ENCODE measurements around the gene SLC35B2.

The SLC35B2 gene

GRCh38 chr6:44251576-44252524 lies 5.5 kb downstream of the SLC35B2 start:
- DNase-seq = no peak

GRCh38 chr6:44250718-44251123 lies 6.6 kb downstream of the SLC35B2 start:
- no peak for DNase-seq

GRCh38 chr6:44250067-44250717 lies 7.1 kb downstream of the SLC35B2 start:
- DNase-seq = peak; percentile 31

GRCh38 chr6:44249082-44249748 lies 8.1 kb downstream of the SLC35B2 start:
- DNase-seq = no peak

- DNase-seq = no peak
Measured at GRCh38 chr6:44248579-44248978, 8.7 kb downstream of the SLC35B2 start.

- peak; percentile 92 for DNase-seq
Measured at GRCh38 chr6:44247338-44248302, 9.7 kb downstream of the SLC35B2 start.

GRCh38 chr6:44246663-44247337 lies 10.5 kb downstream of the SLC35B2 start, which contains the start of gene HSP90AB1:
HSP90AB1 (plus strand) TSS chr6:44247101; CDS start chr6:44248630, 1,529 bp downstream.
- peak; percentile 99 for DNase-seq

GRCh38 chr6:44245912-44246662 lies 11.2 kb downstream of the SLC35B2 start:
- peak; percentile 86 for DNase-seq

- DNase-seq = no peak
Measured at GRCh38 chr6:44245391-44245911, 11.9 kb downstream of the SLC35B2 start.

GRCh38 chr6:44243345-44243744 lies 14.0 kb downstream of the SLC35B2 start:
- DNase-seq = no peak

- no peak for DNase-seq
Measured at GRCh38 chr6:44238687-44239350, 18.5 kb downstream of the SLC35B2 start.

- peak; percentile 85 for DNase-seq
Measured at GRCh38 chr6:44237813-44238433, 19.4 kb downstream of the SLC35B2 start.

GRCh38 chr6:44237021-44237812 lies 20.1 kb downstream of the SLC35B2 start:
- DNase-seq = peak; percentile 94

GRCh38 chr6:44235891-44236516 lies 21.3 kb downstream of the SLC35B2 start:
- DNase-seq = no peak

- DNase-seq = no peak
Measured at GRCh38 chr6:44235269-44235668, 22.1 kb downstream of the SLC35B2 start.

- peak; percentile 71 for DNase-seq
Measured at GRCh38 chr6:44234101-44235025, 23.0 kb downstream of the SLC35B2 start.

- no peak for DNase-seq
Measured at GRCh38 chr6:44233567-44234100, 23.7 kb downstream of the SLC35B2 start.
